ENCODE results near the gene CILP2. TPM values are rescaled to one million over a fixed set of nuclear protein-coding genes. Genes with fewer than 3 reads are reported as not detected.

CILP2 gene
- total and polyA plus RNA-seq, 12 donors = 0.07 to 0.61 (median 0.21) TPM; not detected in 2

DNA sequence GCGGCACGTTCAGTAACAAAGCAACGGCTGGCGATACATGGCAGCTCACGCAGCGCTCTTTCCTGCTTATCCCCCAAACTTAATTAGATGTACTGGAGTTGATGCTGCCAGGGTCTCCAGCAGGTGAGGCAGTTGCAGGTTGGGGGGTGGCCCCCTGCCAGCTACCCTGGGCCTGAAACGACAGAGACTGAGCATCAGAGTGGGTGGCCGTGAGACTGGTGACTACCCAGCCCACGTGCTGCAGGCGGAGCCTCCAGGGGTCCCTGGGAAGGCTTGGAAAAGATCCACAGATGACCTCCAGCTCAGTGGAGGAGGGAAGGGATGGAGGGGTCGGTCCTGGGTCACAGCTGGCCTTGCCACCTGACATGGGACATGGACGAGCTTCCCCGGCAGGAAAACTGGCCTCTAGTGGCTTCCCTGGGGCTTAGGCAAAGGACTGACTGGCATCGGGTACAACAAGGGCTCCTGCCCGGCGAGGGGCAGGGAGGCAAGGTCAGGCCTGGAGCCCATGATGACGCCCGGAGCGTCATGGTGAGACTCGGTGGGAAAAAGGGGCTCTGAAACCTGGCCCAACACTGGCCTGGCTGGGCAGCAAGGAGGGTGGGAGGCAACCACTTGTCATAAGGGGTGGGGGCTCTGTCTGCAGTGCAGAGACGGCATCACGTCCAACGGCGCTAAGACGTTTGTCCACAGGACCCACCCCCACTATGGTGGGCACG is 24.0 kb downstream of the CILP2 start:
- Histone ChIP-seq H3K4me1 (no peaks in the 10 kb centered on the region), H3K27ac (no peak overlapping the region), H3K9me3 (no peaks in the 10 kb centered on the region), H3K4me3 (no peak overlapping the region), H3K36me3 (no peaks in the 10 kb centered on the region), H3K27me3 (no peaks in the 10 kb centered on the region)
- no peak for ATAC-seq
- 84% methylated on average over 26 of the region's 26 CpGs for WGBS, 2 donors
- TF ChIP-seq, protein P1, sequence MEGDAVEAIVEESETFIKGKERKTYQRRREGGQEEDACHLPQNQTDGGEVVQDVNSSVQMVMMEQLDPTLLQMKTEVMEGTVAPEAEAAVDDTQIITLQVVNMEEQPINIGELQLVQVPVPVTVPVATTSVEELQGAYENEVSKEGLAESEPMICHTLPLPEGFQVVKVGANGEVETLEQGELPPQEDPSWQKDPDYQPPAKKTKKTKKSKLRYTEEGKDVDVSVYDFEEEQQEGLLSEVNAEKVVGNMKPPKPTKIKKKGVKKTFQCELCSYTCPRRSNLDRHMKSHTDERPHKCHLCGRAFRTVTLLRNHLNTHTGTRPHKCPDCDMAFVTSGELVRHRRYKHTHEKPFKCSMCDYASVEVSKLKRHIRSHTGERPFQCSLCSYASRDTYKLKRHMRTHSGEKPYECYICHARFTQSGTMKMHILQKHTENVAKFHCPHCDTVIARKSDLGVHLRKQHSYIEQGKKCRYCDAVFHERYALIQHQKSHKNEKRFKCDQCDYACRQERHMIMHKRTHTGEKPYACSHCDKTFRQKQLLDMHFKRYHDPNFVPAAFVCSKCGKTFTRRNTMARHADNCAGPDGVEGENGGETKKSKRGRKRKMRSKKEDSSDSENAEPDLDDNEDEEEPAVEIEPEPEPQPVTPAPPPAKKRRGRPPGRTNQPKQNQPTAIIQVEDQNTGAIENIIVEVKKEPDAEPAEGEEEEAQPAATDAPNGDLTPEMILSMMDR (IDR thresholded peaks at IDR 0.05) = no peak
- DNase-seq = no peak
- intact Hi-C loops (cut with DNase I) = no loop called here

DNA sequence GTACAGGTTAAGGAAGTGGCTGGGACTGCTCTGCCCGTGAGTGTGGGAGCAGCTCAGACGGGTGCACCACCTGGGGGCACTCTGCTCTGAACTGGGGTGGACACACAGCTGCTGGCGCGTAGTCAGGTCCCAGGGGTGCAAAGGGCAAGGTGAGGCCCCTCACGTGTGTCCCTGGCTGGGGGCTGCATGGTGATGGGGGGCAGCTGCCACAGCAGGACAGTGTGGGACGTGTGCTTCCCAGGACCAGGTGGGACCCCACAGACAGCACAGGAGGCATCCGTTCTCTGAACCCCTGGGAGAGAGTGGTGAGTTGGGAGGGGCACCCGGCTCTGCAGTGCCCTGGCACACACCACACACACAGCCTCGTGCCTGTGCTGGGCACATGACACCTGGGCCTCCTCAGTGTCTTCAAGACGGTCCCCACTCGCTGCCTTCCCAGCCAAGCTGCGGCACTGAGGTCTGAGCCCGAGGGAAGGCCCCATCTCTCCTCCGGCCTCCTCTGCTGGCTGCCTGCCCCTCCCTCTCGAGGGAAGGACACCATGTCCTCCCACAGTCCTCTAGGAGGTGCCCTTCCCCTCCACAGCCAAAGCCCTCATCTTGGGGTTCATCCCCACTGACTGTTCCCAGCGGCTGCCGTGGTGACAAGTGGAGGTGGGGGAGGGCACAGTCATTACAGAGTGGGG is 24.7 kb downstream of the CILP2 start:
- intact Hi-C loops (cut with DNase I) = no loop called here
- H3K4me1 ChIP-seq = no peaks in the 10 kb centered on the region
- WGBS, 2 donors = 79 to 82% methylated on average over 17 of the region's 17 CpGs
- no peak overlapping the region for H3K4me3 ChIP-seq
- no peaks in the 10 kb centered on the region for H3K9me3 ChIP-seq
- H3K36me3 ChIP-seq = no peaks in the 10 kb centered on the region
- DNase-seq (no peak), ATAC-seq (peak in 4 of 8 donors; percentile 9 to 33 (median 18))
- H3K27ac ChIP-seq = no peak overlapping the region
- TF ChIP-seq, protein P1 (IDR thresholded peaks at IDR 0.05) = no peak
- no peaks in the 10 kb centered on the region for H3K27me3 ChIP-seq

DNA sequence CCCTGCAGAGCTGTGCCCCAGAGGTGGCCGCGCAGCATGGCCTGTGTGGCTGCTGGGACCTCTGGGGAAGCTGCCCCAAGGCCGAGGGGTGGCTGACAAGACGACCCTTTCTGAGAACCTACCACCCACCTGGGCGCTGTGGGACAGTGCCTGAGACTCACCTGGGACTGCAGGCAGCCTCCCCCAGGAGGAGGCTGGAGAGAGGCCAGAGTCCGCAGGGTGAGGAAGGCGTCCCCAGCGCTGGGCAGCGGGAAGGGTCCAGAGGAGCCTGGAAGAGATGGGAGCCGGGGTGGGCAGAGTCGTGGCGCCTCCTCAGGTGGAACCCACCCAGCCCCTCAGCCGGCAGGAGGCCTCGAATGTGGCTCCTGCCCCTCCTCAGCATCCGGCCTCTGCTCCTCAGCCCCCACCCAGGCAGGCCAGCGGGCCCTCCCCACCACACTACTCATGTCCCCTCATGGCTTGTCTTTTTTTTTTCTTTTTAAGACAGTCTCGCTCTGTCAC is 25.3 kb downstream of the CILP2 start:
- Histone ChIP-seq H3K4me3 (no peak overlapping the region), H3K27ac (no peak overlapping the region), H3K36me3 (no peaks in the 10 kb centered on the region), H3K4me1 (no peaks in the 10 kb centered on the region), H3K9me3 (no peaks in the 10 kb centered on the region), H3K27me3 (no peaks in the 10 kb centered on the region)
- 91% methylated on average over 17 of the region's 17 CpGs for WGBS, 2 donors
- TF ChIP-seq, protein P1 (IDR thresholded peaks at IDR 0.05) = no peak
- ATAC-seq (peak in 1 of 8 donors; percentile 14), DNase-seq (no peak)
- intact Hi-C loops (cut with DNase I) = no loop called here

DNA sequence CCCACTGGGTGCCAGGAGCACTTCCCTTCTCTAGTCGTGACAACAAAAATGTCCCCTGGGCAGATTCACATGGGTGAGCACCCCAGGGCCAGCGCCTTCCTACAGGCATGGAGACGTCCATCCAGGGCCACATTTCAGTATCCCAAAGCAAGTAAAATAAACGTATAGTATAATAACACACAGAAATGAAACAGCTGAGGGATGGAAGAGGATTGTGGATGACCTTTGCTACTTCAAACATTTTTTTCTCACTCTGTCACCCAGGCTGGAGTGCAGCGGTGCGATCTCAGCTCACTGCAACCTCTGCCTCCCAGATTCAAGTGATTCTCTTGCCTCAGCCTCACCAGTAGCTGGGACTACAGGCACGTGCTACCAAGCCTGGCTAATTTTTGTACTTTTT is 28.2 kb downstream of the CILP2 start:
- Histone ChIP-seq H3K27me3 (no peaks in the 10 kb centered on the region), H3K9me3 (no peaks in the 10 kb centered on the region), H3K4me3 (no peak overlapping the region), H3K27ac (no peak overlapping the region), H3K4me1 (no peaks in the 10 kb centered on the region), H3K36me3 (no peaks in the 10 kb centered on the region)
- ATAC-seq (no peak), DNase-seq (no peak)
- TF ChIP-seq, protein P1 (IDR thresholded peaks at IDR 0.05) = no peak
- intact Hi-C loops (cut with DNase I) = no loop called here
- 79% methylated on average over 7 of the region's 7 CpGs for WGBS, 2 donors
